ENCODE measurements around the gene FBN1.

The FBN1 gene

GRCh38 chr15:48501208-48501607 lies 144.3 kb downstream of the FBN1 start:
- DNase-seq = no peak

- no peak for DNase-seq
Measured at GRCh38 chr15:48500595-48500994, 144.9 kb downstream of the FBN1 start.

DNA sequence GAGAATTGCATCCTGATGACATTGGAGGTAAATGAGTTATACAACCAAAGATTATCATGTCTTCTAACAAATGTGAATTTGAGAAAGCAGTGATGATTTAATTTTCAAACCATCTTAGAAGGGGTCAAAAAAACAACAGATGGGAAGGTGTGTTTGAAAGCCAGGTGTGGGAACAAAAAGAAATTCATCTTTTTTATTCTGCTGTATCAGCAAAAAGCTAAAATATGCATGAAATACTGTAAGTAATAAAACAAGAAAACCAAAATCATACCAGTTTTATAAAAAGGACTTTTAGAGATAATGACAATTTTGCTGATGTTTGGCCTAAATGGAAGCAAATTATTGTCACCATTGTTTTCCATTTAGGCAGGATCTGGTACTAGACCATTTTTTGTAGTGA lies 145.5 kb downstream of the FBN1 start:
- DNase-seq = no peak

DNA sequence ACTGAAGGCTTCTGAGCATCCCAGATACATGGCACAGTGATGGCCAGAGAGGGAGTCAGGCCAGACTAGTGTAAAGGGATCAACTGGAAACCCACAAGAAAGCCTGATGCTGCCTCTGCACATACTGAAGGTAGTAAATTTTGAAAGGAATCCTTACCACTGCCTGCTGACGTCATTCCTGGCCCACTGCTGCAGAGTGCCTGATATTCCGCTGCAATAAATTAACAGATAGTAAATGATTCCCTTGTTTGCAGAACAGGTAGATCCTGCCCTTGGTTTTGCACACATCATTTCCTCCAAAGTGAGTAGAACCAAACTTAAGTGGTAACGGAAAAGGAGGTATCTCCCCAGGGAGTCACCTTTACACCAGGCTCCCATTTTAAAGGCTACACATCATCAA lies 146.7 kb downstream of the FBN1 start:
- DNase-seq = no peak

GRCh38 chr15:48494631-48495030 lies 150.9 kb downstream of the FBN1 start:
- no peak for DNase-seq

GRCh38 chr15:48493763-48494225 lies 151.7 kb downstream of the FBN1 start:
- DNase-seq = no peak

DNA sequence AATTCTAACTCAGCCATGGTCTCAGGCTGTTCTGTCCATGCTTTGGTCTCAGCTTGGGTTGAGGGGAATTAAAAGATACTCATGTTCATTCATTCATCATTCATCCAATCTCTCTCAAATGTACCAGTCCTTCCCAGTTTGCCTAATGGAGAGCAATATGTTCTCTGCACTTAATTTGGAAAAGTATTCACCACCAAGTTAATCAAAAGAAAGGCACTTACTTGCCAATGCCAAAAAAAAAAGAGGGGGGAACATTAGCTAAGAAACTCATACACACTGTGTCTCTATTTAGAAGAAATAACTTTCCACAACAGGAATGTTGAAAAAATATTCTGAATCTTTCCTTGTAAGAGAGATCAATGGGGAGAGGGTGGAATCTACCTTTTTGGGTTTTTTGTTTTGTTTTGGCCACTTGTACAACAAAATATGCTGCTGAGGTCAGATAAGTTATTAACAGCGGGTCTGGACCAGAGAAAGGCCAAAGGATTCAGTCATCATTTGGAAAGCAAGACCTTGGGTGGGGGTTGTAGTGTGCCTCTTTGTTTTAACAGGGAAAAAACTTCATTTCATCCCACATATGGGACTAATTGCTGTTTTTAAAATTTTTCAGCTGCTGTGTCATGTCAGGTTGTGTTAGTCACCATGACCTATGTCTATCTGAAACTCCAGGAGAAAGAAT lies 152.3 kb downstream of the FBN1 start:
- no peak for DNase-seq

- DNase-seq = no peak
Measured at GRCh38 chr15:48486228-48486627, 159.3 kb downstream of the FBN1 start.

- no peak for DNase-seq
Measured at GRCh38 chr15:48481802-48482201, 163.7 kb downstream of the FBN1 start.

- no peak for DNase-seq
Measured at GRCh38 chr15:48479751-48480150, 165.8 kb downstream of the FBN1 start.

DNA sequence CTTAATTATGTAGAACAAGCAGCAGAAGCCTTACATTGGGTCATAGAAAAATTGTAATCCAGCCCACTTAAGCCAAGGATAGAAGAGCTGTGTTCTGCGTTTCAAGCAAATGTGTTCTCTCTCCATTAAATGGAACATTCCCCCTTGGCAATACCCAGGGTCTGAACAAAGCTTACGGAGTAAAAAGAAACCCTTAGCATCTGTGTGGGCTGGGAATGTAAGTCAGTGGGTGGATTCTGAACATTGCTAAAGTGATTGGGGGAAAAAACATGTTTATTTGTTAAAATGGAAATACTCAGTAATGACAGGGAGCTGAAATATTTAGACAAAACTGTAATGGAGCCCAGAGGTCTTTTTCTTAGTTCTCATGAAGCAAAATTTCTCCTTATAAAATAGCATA lies 166.9 kb downstream of the FBN1 start:
- DNase-seq = no peak

DNA sequence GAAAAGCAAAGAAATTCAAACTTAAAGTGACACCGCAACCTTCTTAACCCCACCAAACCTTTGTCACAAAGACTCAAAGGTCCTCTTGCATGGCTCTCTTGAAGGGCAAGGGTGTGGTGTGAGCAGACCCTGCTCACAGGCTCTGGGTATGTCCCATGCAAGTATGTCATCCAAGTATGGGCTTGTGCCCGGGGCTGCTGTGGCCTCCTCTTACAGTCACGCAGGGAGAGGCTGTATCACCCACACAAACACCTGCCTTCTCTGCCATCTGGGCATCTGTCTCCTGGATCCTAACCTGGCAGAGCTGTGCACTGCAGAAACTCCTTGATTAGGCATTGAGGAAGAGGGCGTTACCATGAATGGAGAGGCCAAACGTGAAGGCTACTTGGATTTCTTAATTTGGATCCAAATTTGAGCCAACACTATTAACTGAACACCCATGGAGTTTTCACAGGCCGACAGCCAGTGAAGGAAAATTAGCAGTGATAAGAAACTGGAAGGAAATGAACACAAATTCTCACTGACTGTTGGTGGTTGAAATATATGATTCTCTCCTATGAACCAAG lies 167.6 kb downstream of the FBN1 start:
- DNase-seq = no peak

DNA sequence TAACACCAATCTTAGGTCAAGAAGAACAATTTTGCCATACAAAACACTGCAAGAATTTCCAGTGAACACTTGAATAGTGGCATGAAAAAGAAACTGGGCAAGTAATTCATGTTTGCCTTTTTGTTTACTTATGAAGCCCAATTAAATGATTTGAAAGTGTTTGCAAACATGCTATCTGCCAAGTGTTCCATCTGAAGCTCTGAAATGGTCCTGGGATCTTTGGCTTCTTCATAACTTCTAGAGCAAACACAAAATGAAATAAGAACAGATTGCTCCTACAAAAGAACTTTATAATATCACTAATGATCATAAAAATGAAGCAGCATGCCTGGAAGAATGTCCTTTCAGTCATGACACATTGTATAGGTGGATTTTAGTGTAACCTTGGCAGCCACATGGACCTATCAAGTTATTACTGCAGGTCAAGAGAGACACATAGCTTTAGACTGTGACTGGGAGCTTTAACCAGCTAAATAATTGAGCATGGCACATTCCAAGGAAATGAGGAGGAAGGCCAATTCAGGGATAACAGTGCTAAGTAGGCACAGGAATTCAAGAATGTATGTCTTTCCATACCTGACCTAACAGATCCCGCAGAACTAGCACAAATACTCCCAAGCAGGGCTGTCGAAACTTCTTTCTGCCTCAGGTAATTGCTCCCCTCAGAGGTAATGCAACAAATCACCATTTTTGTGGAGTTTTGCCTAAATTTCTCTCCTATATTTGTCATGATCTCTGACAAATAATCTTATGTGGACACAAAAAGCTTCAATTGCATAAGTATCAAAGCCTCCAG lies 169.7 kb downstream of the FBN1 start:
- DNase-seq = no peak

- no peak for DNase-seq
Measured at GRCh38 chr15:48473667-48474066, 171.8 kb downstream of the FBN1 start.

DNA sequence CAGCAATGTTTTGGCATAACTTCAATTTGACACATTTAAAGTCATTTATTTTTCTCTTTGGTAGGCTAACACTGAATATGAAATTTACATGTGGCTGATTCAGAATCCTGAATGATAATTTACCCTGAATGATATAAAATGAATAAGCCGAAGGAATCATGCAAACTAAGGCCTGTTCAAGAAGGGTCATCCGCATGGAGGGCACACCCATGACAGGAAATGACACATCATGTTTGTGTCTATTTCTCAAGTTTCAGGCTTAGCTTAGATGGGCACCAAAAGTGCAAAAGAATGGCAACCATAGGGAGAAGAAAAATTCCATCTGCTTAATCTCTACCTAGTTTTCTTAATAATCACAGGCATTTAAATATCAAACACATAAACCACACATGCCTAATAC lies 172.8 kb downstream of the FBN1 start:
- no peak for DNase-seq

DNA sequence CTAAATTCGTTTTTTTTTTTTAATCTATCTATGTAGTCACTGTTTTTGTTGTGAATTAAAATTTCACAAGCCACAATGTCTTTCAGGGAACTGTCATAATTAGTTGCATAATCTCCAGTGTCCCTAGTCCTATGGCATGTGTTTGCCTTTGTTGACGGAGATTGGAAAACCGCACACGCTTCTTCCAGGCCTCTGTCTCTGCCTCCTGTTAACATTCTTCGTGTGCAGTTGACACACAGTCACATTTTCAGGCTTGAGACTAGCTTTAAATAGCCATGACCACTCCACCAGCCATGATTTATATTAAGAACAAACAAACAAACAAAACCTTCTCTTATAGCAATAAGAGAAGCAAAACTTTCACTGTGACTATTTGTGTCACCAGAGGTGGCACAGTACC lies 174.4 kb downstream of the FBN1 start:
- no peak for DNase-seq

DNA sequence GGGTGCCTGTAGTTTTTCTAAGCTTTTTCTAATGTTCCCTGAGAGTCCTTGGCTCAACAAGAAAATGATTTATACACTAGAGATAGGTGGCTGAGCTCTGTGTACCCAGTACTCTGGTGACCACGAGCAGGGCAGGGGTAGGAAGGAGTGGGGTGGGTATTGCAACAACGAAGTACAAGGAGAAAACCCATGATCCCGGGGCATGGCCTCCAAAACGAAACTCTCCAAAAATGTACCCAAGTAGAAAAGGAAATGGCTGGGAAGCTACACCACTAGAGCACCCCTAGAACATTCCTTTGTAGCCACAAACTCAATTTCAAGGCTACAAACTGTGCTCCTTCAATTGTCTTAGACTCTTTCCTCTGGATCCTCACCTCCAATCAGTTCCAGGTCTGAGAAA lies 175.4 kb downstream of the FBN1 start:
- no peak for DNase-seq

DNA sequence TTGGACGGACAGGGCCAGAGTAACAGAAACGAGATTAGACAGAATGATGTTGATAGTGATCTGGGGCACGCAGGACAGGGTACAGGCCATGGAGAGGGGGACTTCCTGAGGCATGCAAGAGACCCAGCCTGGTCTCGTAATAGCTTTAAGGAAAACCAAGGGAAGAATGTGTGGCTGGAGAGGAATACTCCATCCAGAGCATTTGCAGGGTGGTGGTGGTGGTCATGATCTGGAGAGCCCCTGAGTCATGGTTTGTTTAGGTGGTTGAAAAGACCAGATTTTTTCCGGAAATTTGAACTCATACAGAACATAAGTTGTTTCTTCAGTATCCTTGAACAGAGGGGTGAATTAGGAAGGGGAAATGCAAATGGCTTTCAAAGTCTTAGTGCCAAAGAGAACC lies 175.8 kb downstream of the FBN1 start:
- DNase-seq = no peak

- no peak for DNase-seq
Measured at GRCh38 chr15:48469271-48469670, 176.2 kb downstream of the FBN1 start.

GRCh38 chr15:48467801-48468200 lies 177.7 kb downstream of the FBN1 start:
- no peak for DNase-seq

- DNase-seq = no peak
Measured at GRCh38 chr15:48466820-48467219, 178.7 kb downstream of the FBN1 start.

GRCh38 chr15:48466079-48466478 lies 179.4 kb downstream of the FBN1 start:
- no peak for DNase-seq

- no peak for DNase-seq
Measured at GRCh38 chr15:48465410-48465809, 180.1 kb downstream of the FBN1 start.

GRCh38 chr15:48463366-48463880 lies 182.1 kb downstream of the FBN1 start:
- DNase-seq = no peak
